HUES64 (cell line): ENCODE results near the gene ZNF628.

Experiments
- H3K27ac ChIP-seq: 2 replicates; pipeline ENCODE4 v1.7.0; 2013; ENCODE audit warnings: low read depth, low read length, inconsistent platforms
- H3K27me3 ChIP-seq: 2 replicates; pipeline ENCODE4 v1.6.1; 2013; ENCODE audit warnings: mild to moderate bottlenecking, low read length; ENCODE audit not compliant: insufficient read depth
- H3K36me3 ChIP-seq: 2 replicates; pipeline ENCODE4 v1.6.1; 2013; ENCODE audit warnings: mild to moderate bottlenecking, low read length; ENCODE audit not compliant: insufficient read depth
- H3K4me1 ChIP-seq: 2 replicates; pipeline ENCODE4 v1.6.1; 2013; ENCODE audit warnings: mild to moderate bottlenecking, low read length, moderate library complexity; ENCODE audit not compliant: insufficient read depth
- H3K4me3 ChIP-seq: 2 replicates; pipeline ENCODE4 v1.5.1; 2013; ENCODE audit warnings: mild to moderate bottlenecking, low read length, moderate library complexity
- H3K9ac ChIP-seq: 2 replicates; pipeline ENCODE4 v1.6.1; 2013; ENCODE audit warnings: mild to moderate bottlenecking, low read depth, low read length
- H3K9me3 ChIP-seq: 2 replicates; pipeline ENCODE4 v1.6.1; 2013; ENCODE audit warnings: low read depth, low read length; ENCODE audit not compliant: insufficient read depth
- WGBS: fragments of 150-250, 120-280 bp; methylation state at CpG from one replicate; pipeline ENCODE4 v1.1.7; 2013; ENCODE audit warnings: missing lambda C conversion rate; 5-methylcytosine and 5-hydroxymethylcytosine counted together

Gene ZNF628

GRCh38 chr19:55527197-55528029 is 51.0 kb downstream of the ZNF628 start:
- no peaks in the 10 kb centered on the region for H3K9me3 ChIP-seq
- H3K27ac ChIP-seq, result no peak overlapping the region
- H3K36me3 ChIP-seq, result no peaks in the 10 kb centered on the region
- H3K9ac ChIP-seq, result no peak overlapping the region
- H3K27me3 ChIP-seq, result no peaks in the 10 kb centered on the region
- 81% methylated on average over 22 of the region's 22 CpGs for WGBS
- H3K4me3 ChIP-seq, result no peak overlapping the region
- H3K4me1 ChIP-seq, result no peaks in the 10 kb centered on the region

DNA sequence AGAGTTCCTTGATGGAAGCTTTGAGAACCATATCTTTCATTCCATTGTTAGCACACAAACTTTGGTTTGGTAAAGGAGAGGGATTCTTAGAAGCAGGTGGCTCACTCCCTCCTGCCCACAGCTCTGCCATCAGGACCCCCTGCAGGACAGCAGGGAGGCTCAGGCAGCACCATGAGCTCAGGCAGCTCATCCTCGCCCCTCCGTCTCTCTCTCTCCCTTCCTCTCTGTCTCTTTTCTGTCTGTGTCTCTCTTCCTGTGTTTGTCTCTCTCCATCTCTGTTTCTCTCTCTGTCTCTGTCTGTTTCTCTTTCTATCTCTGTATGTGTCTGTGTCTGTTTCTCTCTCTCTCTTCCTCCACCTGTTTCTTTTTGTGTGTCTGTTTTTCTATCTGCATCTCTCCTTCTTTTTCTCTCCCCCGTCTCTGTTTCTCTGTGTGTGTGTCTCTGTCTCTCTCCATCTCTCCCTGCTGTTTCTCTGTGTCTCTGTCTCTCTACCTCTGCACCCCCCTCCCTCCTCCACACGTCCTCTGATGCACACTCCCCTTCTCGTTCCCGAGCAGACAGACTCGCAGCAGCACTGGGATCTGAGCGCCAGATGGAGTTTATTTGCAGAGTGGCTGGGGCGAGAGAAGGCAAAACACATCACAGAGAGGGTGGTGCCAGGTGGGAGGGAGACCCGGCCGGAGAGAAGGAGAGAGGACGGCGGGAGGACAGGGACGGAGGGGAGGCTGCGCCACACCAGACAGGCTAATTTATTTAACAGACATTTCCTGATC is 51.8 kb downstream of the ZNF628 start:
- WGBS, result 38% methylated on average over 15 of the region's 15 CpGs
- Histone ChIP-seq H3K27me3 (no peaks in the 10 kb centered on the region), H3K4me3 (no peak overlapping the region), H3K9me3 (no peaks in the 10 kb centered on the region), H3K27ac (no peak overlapping the region), H3K36me3 (no peaks in the 10 kb centered on the region), H3K9ac (no peak overlapping the region), H3K4me1 (no peaks in the 10 kb centered on the region)

DNA sequence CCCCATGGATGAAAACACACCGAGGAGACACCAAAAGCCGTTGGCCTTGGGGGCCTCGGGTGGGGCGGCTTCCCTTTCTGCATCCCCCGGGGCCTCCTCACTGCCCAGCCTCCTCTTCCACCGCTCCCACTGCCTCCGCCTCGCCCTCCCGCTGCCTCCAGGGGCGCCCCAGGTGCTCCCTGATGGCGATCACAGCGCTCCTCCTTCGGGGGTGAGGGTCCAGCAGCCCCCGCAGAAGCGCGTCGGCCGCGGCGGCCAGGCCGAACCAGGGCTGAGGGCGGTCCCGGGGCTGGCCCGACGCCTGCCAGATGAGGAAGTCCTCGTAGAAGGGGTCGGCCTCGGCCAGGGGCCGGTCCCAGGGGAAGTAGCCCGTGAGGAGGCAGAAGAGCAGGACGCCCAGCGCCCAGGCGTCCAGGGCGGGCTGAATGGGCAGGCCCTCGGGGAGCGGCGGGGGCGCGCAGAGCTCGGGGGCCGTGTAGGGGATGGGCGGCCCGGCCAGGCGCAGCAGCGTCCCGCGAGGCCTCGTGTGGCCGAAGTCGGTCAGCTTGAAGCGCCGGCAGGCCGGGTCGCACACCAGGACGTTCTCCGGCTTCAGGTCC is 53.3 kb downstream of the ZNF628 start:
- H3K9ac ChIP-seq, result no peak overlapping the region
- H3K4me1 ChIP-seq, result no peaks in the 10 kb centered on the region
- H3K9me3 ChIP-seq, result no peaks in the 10 kb centered on the region
- H3K27ac ChIP-seq, result no peak overlapping the region
- H3K27me3 ChIP-seq, result no peaks in the 10 kb centered on the region
- H3K4me3 ChIP-seq, result no peak overlapping the region
- no peaks in the 10 kb centered on the region for H3K36me3 ChIP-seq
- 91% methylated on average over 56 of the region's 56 CpGs for WGBS

GRCh38 chr19:55530996-55531395 is 54.6 kb downstream of the ZNF628 start:
- no peaks in the 10 kb centered on the region for H3K4me1 ChIP-seq
- no peak overlapping the region for H3K9ac ChIP-seq
- H3K27me3 ChIP-seq, result no peaks in the 10 kb centered on the region
- H3K27ac ChIP-seq, result no peak overlapping the region
- H3K36me3 ChIP-seq, result no peaks in the 10 kb centered on the region
- H3K4me3 ChIP-seq, result no peak overlapping the region
- 95% methylated on average over 26 of the region's 26 CpGs for WGBS
- H3K9me3 ChIP-seq, result no peaks in the 10 kb centered on the region
